AG04449 (cell line): ENCODE data around the gene ATG16L2.

Source experiments
- CTCF ChIA-PET: fragments of 350-600 bp; formaldehyde crosslinking; extraction: SDS; loops from one replicate; lab custom pipeline; 2021; ENCODE audit warnings: antibody characterized with exemption; lab: Yijun Ruan, JAX
- POLR2A ChIA-PET: fragments of 400-600, 350-600 bp; formaldehyde crosslinking; extraction: SDS; loops from one replicate; lab custom pipeline; 2020; ENCODE audit warnings: antibody characterized with exemption, inconsistent platforms; lab: Yijun Ruan, JAX
- DNase-seq: peaks from one replicate; pipeline ENCODE4 v3.0.0-alpha.2; 2010; ENCODE audit warnings: low read depth, low spot score
- H3K4me3 ChIP-seq: 2 replicates; pipeline ENCODE4 v1.5.1; 2011; ENCODE audit warnings: low read depth, mild to moderate bottlenecking, control low read depth, low read length
- TF ChIP-seq, protein P1 (sequence below): IDR thresholded peaks from one replicate; pipeline ENCODE4 v1.5.1; 2011; ENCODE audit warnings: mild to moderate bottlenecking, moderate library complexity, low read length, control low read depth, inconsistent platforms; ENCODE audit not compliant: insufficient read depth; ENCODE audit errors: missing control alignments

The ATG16L2 gene

DNA sequence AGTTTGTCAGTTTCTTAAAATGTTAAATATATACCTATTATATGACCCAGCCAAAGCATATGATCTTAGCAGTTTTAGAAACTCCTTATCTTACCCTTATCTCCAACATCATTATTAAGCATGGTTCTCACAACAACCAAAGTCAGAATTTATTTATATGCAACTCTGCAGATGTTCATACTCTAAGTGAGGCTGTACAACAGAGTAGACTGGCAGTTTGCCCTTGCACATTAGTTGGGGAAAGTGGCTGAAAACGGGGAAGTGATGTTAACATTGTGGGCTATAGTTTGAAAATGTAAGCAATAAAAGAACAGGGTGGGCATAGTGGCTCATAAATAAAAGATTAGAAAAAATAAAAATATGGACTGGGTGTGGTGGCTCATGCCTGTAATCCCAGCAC lies 49.7 kb downstream of the ATG16L2 start:
- TF ChIP-seq, protein P1, sequence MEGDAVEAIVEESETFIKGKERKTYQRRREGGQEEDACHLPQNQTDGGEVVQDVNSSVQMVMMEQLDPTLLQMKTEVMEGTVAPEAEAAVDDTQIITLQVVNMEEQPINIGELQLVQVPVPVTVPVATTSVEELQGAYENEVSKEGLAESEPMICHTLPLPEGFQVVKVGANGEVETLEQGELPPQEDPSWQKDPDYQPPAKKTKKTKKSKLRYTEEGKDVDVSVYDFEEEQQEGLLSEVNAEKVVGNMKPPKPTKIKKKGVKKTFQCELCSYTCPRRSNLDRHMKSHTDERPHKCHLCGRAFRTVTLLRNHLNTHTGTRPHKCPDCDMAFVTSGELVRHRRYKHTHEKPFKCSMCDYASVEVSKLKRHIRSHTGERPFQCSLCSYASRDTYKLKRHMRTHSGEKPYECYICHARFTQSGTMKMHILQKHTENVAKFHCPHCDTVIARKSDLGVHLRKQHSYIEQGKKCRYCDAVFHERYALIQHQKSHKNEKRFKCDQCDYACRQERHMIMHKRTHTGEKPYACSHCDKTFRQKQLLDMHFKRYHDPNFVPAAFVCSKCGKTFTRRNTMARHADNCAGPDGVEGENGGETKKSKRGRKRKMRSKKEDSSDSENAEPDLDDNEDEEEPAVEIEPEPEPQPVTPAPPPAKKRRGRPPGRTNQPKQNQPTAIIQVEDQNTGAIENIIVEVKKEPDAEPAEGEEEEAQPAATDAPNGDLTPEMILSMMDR, result no peak
- no peak overlapping the region for H3K4me3 ChIP-seq
- POLR2A ChIA-PET, result interaction anchor here (0.6 kb wide), 1 partner anchor 307 kb away, joined by 4 read pairs; no protein-coding TSS in a partner anchor
- no peak for DNase-seq
- CTCF ChIA-PET, result interaction anchor here (0.6 to 1.5 kb wide), 2 partner anchors 31 to 314 kb away, joined by 3 to 6 read pairs; no protein-coding TSS in a partner anchor

DNA sequence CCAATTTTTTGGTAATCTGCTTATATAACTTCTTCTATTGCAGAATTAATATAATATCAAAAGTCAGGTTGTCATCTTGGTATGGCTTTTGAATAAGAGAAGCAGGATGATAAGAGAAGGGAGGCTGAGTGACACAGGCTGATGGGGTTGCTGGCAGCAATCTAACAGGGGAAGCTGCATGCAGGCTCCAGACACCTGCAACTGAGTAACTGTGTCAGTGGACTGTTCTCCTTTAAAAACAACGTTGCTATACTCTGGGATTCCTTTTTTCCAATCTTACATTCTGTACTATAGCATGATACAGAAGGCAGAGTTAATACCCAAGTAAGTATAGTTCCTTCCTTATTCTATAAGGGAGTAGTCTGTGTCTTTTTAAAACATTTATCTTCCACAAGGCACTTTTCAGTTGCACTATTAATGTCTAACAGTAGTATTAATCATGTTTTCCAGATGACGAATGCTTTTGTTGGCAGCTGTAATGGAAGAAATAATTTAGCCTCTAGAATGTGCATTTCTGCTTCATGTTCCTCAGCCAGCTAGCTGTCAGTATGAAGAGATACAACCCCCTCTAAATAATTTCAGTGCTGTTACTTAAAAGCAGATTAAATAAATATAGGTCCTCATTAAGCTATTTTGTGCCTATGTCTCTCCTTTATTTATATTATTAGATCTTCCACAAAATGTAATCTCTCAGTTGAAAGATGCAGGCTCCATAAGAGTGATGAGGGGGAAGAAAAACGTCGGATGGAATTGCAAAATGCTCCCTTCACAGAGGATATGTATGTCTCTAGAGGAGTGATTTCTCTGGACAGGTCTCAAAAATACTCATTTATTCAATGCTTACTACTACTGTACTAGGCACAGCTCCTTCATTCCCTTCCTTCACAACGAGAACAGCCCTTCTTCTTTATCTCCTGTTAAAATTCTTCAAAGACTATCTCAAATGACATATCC lies 50.8 kb downstream of the ATG16L2 start:
- POLR2A ChIA-PET, result interaction anchor here (0.8 to 1.5 kb wide), 2 partner anchors 13 to 24 kb away, joined by 3 to 4 read pairs; no protein-coding TSS in a partner anchor
- TF ChIP-seq, protein P1, result no peak
- no peak for DNase-seq
- no peak overlapping the region for H3K4me3 ChIP-seq
- CTCF ChIA-PET, result interaction anchor here (0.9 to 1.5 kb wide), 5 partner anchors 17 to 424 kb away, joined by 3 to 6 read pairs (median 3); no protein-coding TSS in a partner anchor

DNA sequence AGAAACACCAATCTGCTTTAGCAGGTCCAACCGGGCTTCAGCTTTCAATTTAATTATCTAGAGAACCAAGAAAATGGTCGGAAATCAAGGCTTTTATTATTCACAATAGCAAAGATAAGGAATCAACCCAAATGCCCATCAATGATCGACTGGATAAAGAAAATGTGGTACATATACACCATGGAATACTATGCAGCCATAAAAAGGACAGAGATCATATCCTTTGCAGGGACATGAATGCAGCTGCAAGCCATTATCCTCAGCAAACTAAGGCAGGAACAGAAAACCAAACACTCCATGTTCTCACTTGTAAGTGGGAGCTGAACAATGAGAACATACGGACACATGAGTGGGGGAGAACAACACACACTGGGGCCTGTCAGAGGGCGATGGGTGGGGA lies 53.8 kb downstream of the ATG16L2 start:
- H3K4me3 ChIP-seq, result no peak overlapping the region
- no peak for DNase-seq
- TF ChIP-seq, protein P1, result no peak
- POLR2A ChIA-PET, result no interaction called here
- CTCF ChIA-PET, result interaction anchor here (0.8 to 1.3 kb wide), 3 partner anchors 35 to 143 kb away, joined by 3 read pairs; no protein-coding TSS in a partner anchor

DNA sequence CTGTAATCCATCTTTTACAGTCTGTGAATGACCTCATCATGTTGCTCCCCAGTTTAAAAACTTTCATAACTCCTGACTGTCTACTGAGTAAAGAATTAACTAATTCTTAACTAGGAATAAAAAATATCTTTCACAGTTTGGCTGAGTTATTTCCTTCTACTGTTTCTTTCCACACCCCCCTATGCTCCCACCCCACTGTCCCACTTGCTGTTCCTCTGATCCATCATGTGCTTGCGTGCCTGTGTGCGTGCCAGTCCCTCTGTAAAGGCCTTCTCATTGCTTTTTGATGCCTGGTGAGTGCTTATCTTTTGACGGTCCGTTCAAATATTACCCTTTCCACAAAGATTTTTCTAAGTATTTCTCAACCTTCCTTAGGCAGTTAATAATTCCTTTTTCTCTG lies 55.6 kb downstream of the ATG16L2 start:
- ChIA-PET CTCF (no interaction called here), POLR2A (no interaction called here)
- no peak for DNase-seq
- H3K4me3 ChIP-seq, result no peak overlapping the region
- TF ChIP-seq, protein P1, result no peak

DNA sequence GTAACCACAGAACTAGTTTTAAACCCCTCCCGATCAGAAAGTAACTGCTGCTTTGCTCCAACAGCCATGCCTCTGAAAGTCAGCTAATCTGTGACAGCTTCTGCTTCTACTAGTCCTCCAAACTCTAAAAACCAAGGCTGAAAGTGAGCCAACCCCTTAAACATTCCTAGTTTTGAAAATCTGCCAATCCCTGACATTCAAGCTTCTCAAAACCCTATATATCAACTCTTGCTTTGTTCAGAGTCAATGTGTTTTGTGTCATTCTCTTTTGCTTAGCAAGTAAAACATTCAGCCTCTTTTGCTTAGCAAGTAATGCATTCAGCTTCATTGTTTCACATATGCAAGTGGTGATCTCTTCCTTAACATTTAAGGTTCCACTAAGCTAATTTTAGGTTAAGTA lies 56.9 kb downstream of the ATG16L2 start:
- TF ChIP-seq, protein P1, result no peak
- POLR2A ChIA-PET, result no interaction called here
- no peak for DNase-seq
- CTCF ChIA-PET, result interaction anchor here (0.6 to 1.6 kb wide), 3 partner anchors 8 to 459 kb away, joined by 3 to 5 read pairs (median 3); no protein-coding TSS in a partner anchor
- no peak overlapping the region for H3K4me3 ChIP-seq

DNA sequence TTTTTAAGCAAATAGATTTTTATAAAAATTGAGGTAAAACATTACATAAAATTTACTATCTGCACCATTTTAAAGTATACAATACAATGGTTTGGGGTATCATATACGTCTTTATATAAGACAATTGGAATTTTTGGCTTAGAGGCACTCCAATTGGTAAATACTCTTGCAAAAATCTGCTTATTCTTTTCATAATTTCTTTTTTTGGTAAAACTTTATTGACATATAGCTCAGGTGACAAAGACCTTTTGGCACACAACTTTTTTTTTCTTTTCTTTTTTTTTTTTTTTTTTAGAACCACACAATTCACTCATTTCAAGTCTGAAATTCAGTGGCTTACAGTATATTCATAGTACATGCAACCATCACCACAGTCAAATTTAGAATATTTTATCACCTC lies 57.8 kb downstream of the ATG16L2 start:
- ChIA-PET POLR2A (interaction anchor here (0.6 kb wide), 1 partner anchor 28 kb away, joined by 3 read pairs; no protein-coding TSS in a partner anchor), CTCF (interaction anchor here (0.9 kb wide), 1 partner anchor 8 kb away, joined by 3 read pairs; no protein-coding TSS in a partner anchor)
- no peak overlapping the region for H3K4me3 ChIP-seq
- TF ChIP-seq, protein P1, result no peak
- DNase-seq, result no peak
